ENCODE results near the gene YJEFN3. TPM values are rescaled to one million over a fixed set of nuclear protein-coding genes. Genes with fewer than 3 reads are reported as not detected.

The YJEFN3 gene
- total RNA-seq, 1 experiment from 2014 or later, result 25.3 TPM

GRCh38 chr19:19571071-19571786 is 42.5 kb downstream of the YJEFN3 start:
- Histone ChIP-seq H2AFZ (ENCODE audit: low read depth, low read length, poor library complexity, severe bottlenecking) (no peak overlapping the region), H3K4me1 (ENCODE audit: control insufficient read depth in 1 of 2, insufficient read depth in 2 of 2, low read length in 2 of 2) (peaks cover 0 to 11% of the 10 kb centered on the region in 2 experiments; a peak in 2 of 4 replicates), H3K79me2 (ENCODE audit: insufficient read depth, low read length) (no peaks in the 10 kb centered on the region), H3K9ac (ENCODE audit: low read length) (no peak overlapping the region), H3K4me2 (ENCODE audit: low read length) (no peak overlapping the region), H3K9me2 (ENCODE audit: insufficient read depth) (no peaks in the 10 kb centered on the region), H3K27ac (ENCODE audit: low read depth, low read length) (no peak overlapping the region), H3K4me3 (replicated peaks in 1 of 2; ENCODE audit: low read depth in 1 of 2, low read length in 2 of 2) (no peak overlapping the region), H3K9me3 (ENCODE audit: control insufficient read depth in 1 of 2, insufficient read depth in 1 of 2, low read depth in 1 of 2, low read length in 2 of 2) (no peaks in the 10 kb centered on the region), H3K36me3 (ENCODE audit: control insufficient read depth in 1 of 2, insufficient read depth in 2 of 2, low read length in 2 of 2) (peaks cover 0 to 2% of the 10 kb centered on the region in 2 experiments; a peak in 2 of 4 replicates), H4K20me1 (ENCODE audit: insufficient read depth) (no peaks in the 10 kb centered on the region), H3K27me3 (ENCODE audit: insufficient read depth, low read length) (no peaks in the 10 kb centered on the region)
- TF ChIP-seq EZH2phosphoT487 (IDR thresholded peaks at IDR 0.05; ENCODE audit: borderline replicate concordance) (no peak), SP1 (IDR thresholded peaks at IDR 0.05; ENCODE audit: low read depth) (no peak), ZFX (IDR thresholded peaks at IDR 0.05) (no peak), FOSL1 (IDR thresholded peaks at IDR 0.05; ENCODE audit: low read depth) (no peak), ELF1 (IDR thresholded peaks at IDR 0.05; ENCODE audit: borderline replicate concordance, low read depth) (no peak), CEBPB (IDR thresholded peaks at IDR 0.05; ENCODE audit: low read depth) (no peak), YY1 (IDR thresholded peaks at IDR 0.05; ENCODE audit: extremely low read depth, insufficient replicate concordance, low read depth, low read length) (no peak), POLR2AphosphoS5 (IDR thresholded peaks at IDR 0.05; ENCODE audit: low read depth, low read length) (no peak)
- RAD21 ChIA-PET (ENCODE audit: low non-redundant PET in 1 of 2, low total read pairs in 2 of 2, uncharacterized antibody in 2 of 2, unreplicated experiment in 2 of 2), result no interaction called here
- POLR2A ChIA-PET, result no interaction called here
- no TSS peak for BruUV-seq (replicated peaks)
- no peak for DNase-seq (ENCODE audit: low read depth, low spot score)
- CTCF ChIA-PET, result no interaction called here
- ATAC-seq, result no peak
- intact Hi-C loops (cut with micrococcal nuclease), result no loop called here

- H3K36me3 ChIP-seq (ENCODE audit: control insufficient read depth in 1 of 2, insufficient read depth in 2 of 2, low read length in 2 of 2), result peaks cover 0 to 2% of the 10 kb centered on the region in 2 experiments; a peak in 2 of 4 replicates
- H3K4me2 ChIP-seq (ENCODE audit: low read length), result no peak overlapping the region
- ChIA-PET POLR2A (no interaction called here), CTCF (no interaction called here), RAD21 (ENCODE audit: low non-redundant PET in 1 of 2, low total read pairs in 2 of 2, uncharacterized antibody in 2 of 2, unreplicated experiment in 2 of 2) (no interaction called here)
- H3K4me1 ChIP-seq (ENCODE audit: control insufficient read depth in 1 of 2, insufficient read depth in 2 of 2, low read length in 2 of 2), result peaks cover 7 to 23% of the 10 kb centered on the region in 2 experiments; a peak in 3 of 4 replicates
- no peaks in the 10 kb centered on the region for H3K9me2 ChIP-seq (ENCODE audit: insufficient read depth)
- DNase-seq (ENCODE audit: low read depth, low spot score) (no peak), ATAC-seq (no peak)
- no peak overlapping the region for H3K4me3 ChIP-seq (replicated peaks in 1 of 2; ENCODE audit: low read depth in 1 of 2, low read length in 2 of 2)
- H3K9me3 ChIP-seq (ENCODE audit: control insufficient read depth in 1 of 2, insufficient read depth in 1 of 2, low read depth in 1 of 2, low read length in 2 of 2), result no peaks in the 10 kb centered on the region
- H3K27me3 ChIP-seq (ENCODE audit: insufficient read depth, low read length), result no peaks in the 10 kb centered on the region
- no peak overlapping the region for H3K27ac ChIP-seq (ENCODE audit: low read depth, low read length)
- no peaks in the 10 kb centered on the region for H3K79me2 ChIP-seq (ENCODE audit: insufficient read depth, low read length)
- BruUV-seq (replicated peaks), result no TSS peak
- intact Hi-C loops (cut with micrococcal nuclease), result no loop called here
- no peaks in the 10 kb centered on the region for H4K20me1 ChIP-seq (ENCODE audit: insufficient read depth)
- H3K9ac ChIP-seq (ENCODE audit: low read length), result no peak overlapping the region
- no peak overlapping the region for H2AFZ ChIP-seq (ENCODE audit: low read depth, low read length, poor library complexity, severe bottlenecking)
- no peak for TF ChIP-seq ATF3 (IDR thresholded peaks at IDR 0.05)
- TF ChIP-seq POLR2AphosphoS5 (IDR thresholded peaks at IDR 0.05; ENCODE audit: low read depth, low read length), result no peak
- no peak for TF ChIP-seq TCF7L2 (IDR thresholded peaks at IDR 0.05; ENCODE audit: borderline replicate concordance, extremely low read depth, insufficient read depth, insufficient read length)
- TF ChIP-seq SIN3A (IDR thresholded peaks at IDR 0.05; ENCODE audit: low read depth), result no peak
- no peak for TF ChIP-seq JUND (IDR thresholded peaks at IDR 0.05)
- no peak for TF ChIP-seq EGR1 (IDR thresholded peaks at IDR 0.05; ENCODE audit: low read depth)
- no peak for TF ChIP-seq EZH2 (IDR thresholded peaks at IDR 0.05)
- TF ChIP-seq ZBTB33 (IDR thresholded peaks at IDR 0.05; ENCODE audit: extremely low read depth, insufficient replicate concordance, low read length), result no peak
- TF ChIP-seq RAD21 (IDR thresholded peaks at IDR 0.05; ENCODE audit: low read depth), result no peak
- TF ChIP-seq CBX3 (IDR thresholded peaks at IDR 0.05; ENCODE audit: low read depth), result no peak
- TF ChIP-seq FOSL1 (IDR thresholded peaks at IDR 0.05; ENCODE audit: low read depth), result no peak
- TF ChIP-seq SRF (IDR thresholded peaks at IDR 0.05; ENCODE audit: low read depth), result no peak
- TF ChIP-seq EZH2phosphoT487 (IDR thresholded peaks at IDR 0.05; ENCODE audit: borderline replicate concordance), result no peak
- TF ChIP-seq ZFX (IDR thresholded peaks at IDR 0.05), result no peak
Measured at GRCh38 chr19:19575411-19575810, 46.7 kb downstream of the YJEFN3 start.
